ENCODE data around the gene SLC6A7.

SLC6A7 gene

DNA sequence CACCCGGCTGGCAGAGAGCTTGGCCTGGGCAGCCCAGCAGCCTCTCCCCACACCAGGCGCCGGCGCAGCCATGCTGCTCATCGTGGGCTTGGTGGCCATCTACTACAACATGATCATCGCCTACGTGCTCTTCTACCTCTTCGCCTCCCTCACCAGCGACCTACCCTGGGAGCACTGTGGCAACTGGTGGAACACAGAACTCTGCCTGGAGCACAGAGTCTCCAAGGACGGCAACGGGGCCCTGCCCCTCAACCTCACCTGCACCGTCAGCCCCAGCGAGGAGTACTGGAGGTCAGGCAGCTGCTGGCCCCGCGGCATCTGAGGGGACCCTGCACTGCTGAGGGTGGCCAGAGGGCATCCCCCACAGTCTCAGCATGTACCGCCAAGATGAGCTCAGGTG, 7.1 kb downstream of the SLC6A7 start:
- TF ChIP-seq, protein P1, sequence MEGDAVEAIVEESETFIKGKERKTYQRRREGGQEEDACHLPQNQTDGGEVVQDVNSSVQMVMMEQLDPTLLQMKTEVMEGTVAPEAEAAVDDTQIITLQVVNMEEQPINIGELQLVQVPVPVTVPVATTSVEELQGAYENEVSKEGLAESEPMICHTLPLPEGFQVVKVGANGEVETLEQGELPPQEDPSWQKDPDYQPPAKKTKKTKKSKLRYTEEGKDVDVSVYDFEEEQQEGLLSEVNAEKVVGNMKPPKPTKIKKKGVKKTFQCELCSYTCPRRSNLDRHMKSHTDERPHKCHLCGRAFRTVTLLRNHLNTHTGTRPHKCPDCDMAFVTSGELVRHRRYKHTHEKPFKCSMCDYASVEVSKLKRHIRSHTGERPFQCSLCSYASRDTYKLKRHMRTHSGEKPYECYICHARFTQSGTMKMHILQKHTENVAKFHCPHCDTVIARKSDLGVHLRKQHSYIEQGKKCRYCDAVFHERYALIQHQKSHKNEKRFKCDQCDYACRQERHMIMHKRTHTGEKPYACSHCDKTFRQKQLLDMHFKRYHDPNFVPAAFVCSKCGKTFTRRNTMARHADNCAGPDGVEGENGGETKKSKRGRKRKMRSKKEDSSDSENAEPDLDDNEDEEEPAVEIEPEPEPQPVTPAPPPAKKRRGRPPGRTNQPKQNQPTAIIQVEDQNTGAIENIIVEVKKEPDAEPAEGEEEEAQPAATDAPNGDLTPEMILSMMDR (conservative IDR thresholded peaks at IDR 0.05): no peak

DNA sequence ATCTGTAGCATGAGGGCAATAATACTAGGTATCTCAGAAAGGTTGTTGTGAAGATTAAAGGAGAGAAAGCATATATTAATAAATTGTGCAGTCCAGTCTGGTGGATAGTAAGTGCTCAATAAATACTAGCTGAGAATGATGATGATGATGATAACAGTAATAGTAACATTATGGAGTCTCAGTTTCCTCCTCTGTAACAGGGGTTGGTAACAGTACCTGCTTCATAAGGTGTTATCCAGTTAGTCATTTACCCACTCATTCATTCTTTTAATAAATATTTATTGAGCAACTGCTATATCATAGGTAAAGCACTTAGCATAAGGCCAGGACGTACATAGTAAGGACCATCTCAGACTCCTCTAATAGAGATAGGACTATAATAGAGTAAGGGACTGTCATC, 7.6 kb downstream of the SLC6A7 start:
- TF ChIP-seq, protein P1 (conservative IDR thresholded peaks at IDR 0.05): no peak
- no peak overlapping the region for H3K27ac ChIP-seq

More for the DNA sequence above, 7.1 kb downstream of the SLC6A7 start:
- no peak overlapping the region for H3K27ac ChIP-seq

DNA sequence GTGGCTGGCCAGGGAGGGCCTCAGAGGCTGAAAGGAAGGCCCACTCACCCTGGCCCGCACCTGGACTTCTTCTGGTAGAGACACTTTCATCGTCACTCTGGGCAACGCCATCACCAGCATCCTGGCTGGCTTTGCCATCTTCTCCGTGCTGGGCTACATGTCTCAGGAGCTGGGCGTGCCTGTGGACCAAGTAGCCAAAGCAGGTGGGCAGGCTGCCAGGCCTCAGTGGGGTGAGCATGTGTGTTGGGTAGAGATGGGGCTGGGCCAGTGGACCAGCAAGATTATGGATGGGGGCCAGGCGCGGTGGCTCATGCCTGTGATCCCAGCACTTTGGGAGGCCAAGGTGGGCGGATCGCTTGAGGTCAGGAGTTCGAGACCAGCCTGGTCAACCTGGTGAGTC, 12.6 kb downstream of the SLC6A7 start:
- no peak overlapping the region for H3K27ac ChIP-seq

DNA sequence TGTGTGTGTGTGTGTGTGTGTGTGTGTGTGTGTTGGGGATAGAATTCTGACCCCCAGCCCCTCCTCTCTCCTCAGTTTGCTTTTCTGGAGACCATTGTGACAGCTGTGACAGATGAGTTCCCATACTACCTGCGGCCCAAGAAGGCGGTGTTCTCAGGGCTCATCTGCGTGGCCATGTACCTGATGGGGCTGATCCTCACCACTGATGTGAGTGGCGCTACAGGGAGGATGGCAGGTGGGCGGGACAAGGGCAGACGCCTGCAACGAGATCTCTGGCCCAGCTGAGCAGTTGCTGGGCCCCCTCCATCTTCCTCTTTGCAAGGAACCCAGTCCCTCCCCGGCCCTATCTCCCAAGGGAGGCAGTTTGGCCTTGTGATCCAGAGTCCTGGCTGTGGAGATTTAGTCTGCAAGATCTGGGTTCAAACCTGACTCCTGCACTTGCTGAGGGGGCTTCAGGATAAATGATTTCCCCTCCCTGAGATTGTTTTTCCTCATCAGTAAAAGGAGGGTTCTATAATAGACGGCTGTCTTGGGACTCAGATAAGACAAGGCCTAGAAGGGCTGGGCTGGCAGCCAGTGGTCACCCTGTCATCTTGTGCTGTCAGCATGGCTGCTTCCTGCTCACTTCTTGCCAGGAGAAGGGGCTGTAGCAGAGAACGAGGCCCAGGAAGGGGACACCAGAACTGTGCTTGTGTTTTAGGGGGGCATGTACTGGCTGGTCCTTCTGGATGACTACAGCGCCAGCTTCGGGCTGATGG, 14.1 kb downstream of the SLC6A7 start:
- TF ChIP-seq, protein P1 (conservative IDR thresholded peaks at IDR 0.05): no peak
- no peak overlapping the region for H3K27ac ChIP-seq

More for the DNA sequence above, 12.6 kb downstream of the SLC6A7 start:
- TF ChIP-seq, protein P1 (conservative IDR thresholded peaks at IDR 0.05): no peak

DNA sequence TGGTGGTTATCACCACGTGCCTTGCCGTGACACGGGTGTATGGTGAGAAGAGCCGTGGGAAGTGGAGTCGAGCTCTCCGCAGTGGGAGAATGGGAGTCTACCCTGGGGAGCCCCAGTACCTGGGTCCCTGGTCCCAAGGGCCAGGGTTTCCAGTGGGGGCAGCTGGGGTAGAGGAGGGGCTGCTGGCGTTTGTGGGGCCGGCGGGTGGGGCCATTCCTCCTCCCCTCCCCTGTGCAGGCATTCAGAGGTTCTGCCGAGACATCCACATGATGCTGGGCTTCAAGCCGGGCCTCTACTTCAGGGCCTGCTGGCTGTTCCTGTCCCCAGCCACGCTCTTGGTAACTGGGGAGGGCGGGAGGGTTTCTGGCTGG, 14.7 kb downstream of the SLC6A7 start:
- TF ChIP-seq, protein P1 (conservative IDR thresholded peaks at IDR 0.05): no peak
- no peak overlapping the region for H3K27ac ChIP-seq

DNA sequence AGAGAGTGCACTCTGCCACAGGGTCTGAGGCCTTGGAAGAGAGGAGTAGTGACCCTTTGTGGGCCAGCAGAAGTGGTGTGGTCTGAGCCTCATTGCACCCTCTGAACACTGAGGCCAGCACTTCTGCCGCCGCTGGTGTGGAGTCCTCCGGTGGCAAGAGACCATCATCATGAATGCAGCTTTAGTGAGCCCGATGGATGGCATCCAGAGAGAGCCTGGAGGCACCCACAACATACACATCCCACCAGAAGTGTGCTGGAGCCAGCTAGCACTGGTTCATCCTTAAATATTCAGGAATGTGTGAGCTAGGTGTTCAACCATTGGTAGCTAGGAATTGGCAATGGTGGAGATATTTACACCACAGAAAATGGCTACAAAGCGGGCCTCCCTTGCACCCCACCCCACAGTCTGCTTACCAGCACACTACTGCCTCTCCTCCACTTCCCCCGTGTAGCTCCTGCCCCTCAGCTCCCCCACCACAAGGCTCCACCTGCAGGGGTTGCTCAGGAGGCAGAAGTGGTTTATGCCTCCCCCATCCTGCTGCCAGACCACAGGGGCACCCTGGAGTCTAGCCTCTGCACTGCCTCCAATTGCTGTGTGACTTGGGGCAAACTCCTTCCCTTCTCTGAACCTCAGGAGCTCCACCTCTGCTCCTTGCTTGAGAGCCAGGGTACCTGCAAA, 16.4 kb downstream of the SLC6A7 start:
- no peak overlapping the region for H3K27ac ChIP-seq
- TF ChIP-seq, protein P1 (conservative IDR thresholded peaks at IDR 0.05): no peak

DNA sequence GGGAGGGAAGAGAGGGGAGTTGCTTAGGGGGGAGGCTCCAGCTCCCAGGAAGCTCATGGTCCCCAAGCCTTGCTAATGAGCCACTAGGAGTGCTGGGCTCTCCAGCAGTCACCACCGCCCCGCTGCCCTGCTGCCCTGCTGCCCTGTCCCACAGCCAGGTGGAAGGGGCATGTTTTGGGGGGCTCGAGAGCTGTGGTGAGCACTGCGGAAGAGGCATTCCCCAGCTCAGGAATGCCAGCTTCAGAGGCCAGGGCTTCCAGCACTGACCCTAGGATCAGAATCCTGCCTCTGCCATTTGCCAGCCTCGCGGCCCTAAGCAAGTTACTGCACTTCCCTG, 16.9 kb downstream of the SLC6A7 start:
- no peak overlapping the region for H3K27ac ChIP-seq
- TF ChIP-seq, protein P1 (conservative IDR thresholded peaks at IDR 0.05): no peak
